Parathyroid adenoma (tissue), 2 donors: ENCODE results near the gene ZNF277.

Experiments
- H2AFZ ChIP-seq: fragments of 300-600 bp; sonication (generic); one replicate; pipeline ENCODE4 v1.7.0; 2017; ENCODE audit warnings: antibody characterized with exemption, mild to moderate bottlenecking
- H3K27ac ChIP-seq: fragments of 300-600 bp; sonication (generic); one replicate; pipeline ENCODE4 v1.7.0; 2017
- H3K27me3 ChIP-seq: fragments of 300-600 bp; sonication (generic); one replicate; pipeline ENCODE4 v1.7.0; 2017; ENCODE audit warnings: low read length; ENCODE audit not compliant: control insufficient read depth, insufficient read depth
- H3K36me3 ChIP-seq: fragments of 300-600 bp; sonication (generic); one replicate; pipeline ENCODE4 v1.7.0; 2017; ENCODE audit warnings: low read length; ENCODE audit not compliant: control insufficient read depth, insufficient read depth
- H3K4me1 ChIP-seq: fragments of 300-600 bp; sonication (generic); one replicate; pipeline ENCODE4 v1.7.0; 2017; ENCODE audit warnings: control low read depth
- H3K4me2 ChIP-seq: fragments of 300-600 bp; sonication (generic); one replicate; pipeline ENCODE4 v1.7.0; 2017; ENCODE audit warnings: low read length
- H3K4me3 ChIP-seq: fragments of 300-600 bp; sonication (generic); one replicate; pipeline ENCODE4 v1.7.0; 2017; ENCODE audit warnings: low read depth, low read length
- H3K79me2 ChIP-seq: fragments of 300-600 bp; sonication (generic); one replicate; pipeline ENCODE4 v1.7.0; 2017; ENCODE audit warnings: control low read depth
- H3K9ac ChIP-seq: fragments of 300-600 bp; sonication (generic); one replicate; pipeline ENCODE4 v1.7.0; 2017; ENCODE audit warnings: mild to moderate bottlenecking
- H3K9me3 ChIP-seq: fragments of 300-600 bp; sonication (generic); one replicate; pipeline ENCODE4 v1.7.0; 2017; ENCODE audit warnings: low read length; ENCODE audit not compliant: control insufficient read depth
- CTCF ChIP-seq: fragments of 300-600 bp; sonication (generic); IDR thresholded peaks from one replicate; pipeline ENCODE4 v1.7.0; 2017; ENCODE audit warnings: antibody characterized with exemption, mild to moderate bottlenecking
- donor health status: primary hyperparathyroidism.

Gene ZNF277

GRCh38 chr7:112195717-112196116 is 10.8 kb upstream of the ZNF277 start:
- H3K27ac ChIP-seq = no peak overlapping the region
- H3K4me3 ChIP-seq = no peak overlapping the region
- no peaks in the 10 kb centered on the region for H3K9me3 ChIP-seq
- no peaks in the 10 kb centered on the region for H3K27me3 ChIP-seq
- no peaks in the 10 kb centered on the region for H3K4me1 ChIP-seq
- no peak for TF ChIP-seq CTCF
- no peak overlapping the region for H2AFZ ChIP-seq
- no peak overlapping the region for H3K4me2 ChIP-seq
- H3K9ac ChIP-seq = no peak overlapping the region
- no peaks in the 10 kb centered on the region for H3K36me3 ChIP-seq
- no peaks in the 10 kb centered on the region for H3K79me2 ChIP-seq

GRCh38 chr7:112197322-112197721 is 9.2 kb upstream of the ZNF277 start:
- TF ChIP-seq CTCF = no peak
- H3K36me3 ChIP-seq = no peaks in the 10 kb centered on the region
- no peak overlapping the region for H3K4me3 ChIP-seq
- H2AFZ ChIP-seq = no peak overlapping the region
- H3K9me3 ChIP-seq = no peaks in the 10 kb centered on the region
- H3K9ac ChIP-seq = no peak overlapping the region
- H3K4me2 ChIP-seq = no peak overlapping the region
- H3K27me3 ChIP-seq = no peaks in the 10 kb centered on the region
- no peaks in the 10 kb centered on the region for H3K4me1 ChIP-seq
- no peaks in the 10 kb centered on the region for H3K79me2 ChIP-seq
- H3K27ac ChIP-seq = no peak overlapping the region

GRCh38 chr7:112199035-112199655 is 7.3 kb upstream of the ZNF277 start:
- no peak overlapping the region for H3K9ac ChIP-seq
- H3K27me3 ChIP-seq = no peaks in the 10 kb centered on the region
- H2AFZ ChIP-seq = no peak overlapping the region
- H3K27ac ChIP-seq = no peak overlapping the region
- no peaks in the 10 kb centered on the region for H3K4me1 ChIP-seq
- no peak overlapping the region for H3K4me2 ChIP-seq
- no peak for TF ChIP-seq CTCF
- no peaks in the 10 kb centered on the region for H3K9me3 ChIP-seq
- no peak overlapping the region for H3K4me3 ChIP-seq
- H3K36me3 ChIP-seq = no peaks in the 10 kb centered on the region
- H3K79me2 ChIP-seq = no peaks in the 10 kb centered on the region

- Histone ChIP-seq H3K4me1 (no peaks in the 10 kb centered on the region), H3K27ac (no peak overlapping the region), H3K4me2 (no peak overlapping the region), H3K9me3 (no peaks in the 10 kb centered on the region), H3K27me3 (no peaks in the 10 kb centered on the region), H3K36me3 (no peaks in the 10 kb centered on the region), H3K79me2 (no peaks in the 10 kb centered on the region), H3K4me3 (no peak overlapping the region), H2AFZ (no peak overlapping the region), H3K9ac (no peak overlapping the region)
- no peak for TF ChIP-seq CTCF
These were observed 6.8 kb upstream of the ZNF277 start for GRCh38 chr7:112199672-112200071.

- peaks cover 7% of the 10 kb centered on the region for H3K79me2 ChIP-seq
- H3K27me3 ChIP-seq = no peaks in the 10 kb centered on the region
- H3K4me2 ChIP-seq = no peak overlapping the region
- H3K4me3 ChIP-seq = no peak overlapping the region
- H3K27ac ChIP-seq = no peak overlapping the region
- no peak overlapping the region for H2AFZ ChIP-seq
- no peak overlapping the region for H3K9ac ChIP-seq
- H3K9me3 ChIP-seq = no peaks in the 10 kb centered on the region
- H3K4me1 ChIP-seq = no peaks in the 10 kb centered on the region
- no peak for TF ChIP-seq CTCF
- H3K36me3 ChIP-seq = no peaks in the 10 kb centered on the region
These were observed 5.1 kb upstream of the ZNF277 start for GRCh38 chr7:112201411-112201810.
